NCI-H2196 (cell line): ENCODE data around the gene STYXL2.

Source experiments
- DNase-seq: peaks from one replicate; lab custom pipeline; 2025; ENCODE audit not compliant: unreplicated experiment; lab: John Stamatoyannopoulos, UW

The STYXL2 gene

DNA sequence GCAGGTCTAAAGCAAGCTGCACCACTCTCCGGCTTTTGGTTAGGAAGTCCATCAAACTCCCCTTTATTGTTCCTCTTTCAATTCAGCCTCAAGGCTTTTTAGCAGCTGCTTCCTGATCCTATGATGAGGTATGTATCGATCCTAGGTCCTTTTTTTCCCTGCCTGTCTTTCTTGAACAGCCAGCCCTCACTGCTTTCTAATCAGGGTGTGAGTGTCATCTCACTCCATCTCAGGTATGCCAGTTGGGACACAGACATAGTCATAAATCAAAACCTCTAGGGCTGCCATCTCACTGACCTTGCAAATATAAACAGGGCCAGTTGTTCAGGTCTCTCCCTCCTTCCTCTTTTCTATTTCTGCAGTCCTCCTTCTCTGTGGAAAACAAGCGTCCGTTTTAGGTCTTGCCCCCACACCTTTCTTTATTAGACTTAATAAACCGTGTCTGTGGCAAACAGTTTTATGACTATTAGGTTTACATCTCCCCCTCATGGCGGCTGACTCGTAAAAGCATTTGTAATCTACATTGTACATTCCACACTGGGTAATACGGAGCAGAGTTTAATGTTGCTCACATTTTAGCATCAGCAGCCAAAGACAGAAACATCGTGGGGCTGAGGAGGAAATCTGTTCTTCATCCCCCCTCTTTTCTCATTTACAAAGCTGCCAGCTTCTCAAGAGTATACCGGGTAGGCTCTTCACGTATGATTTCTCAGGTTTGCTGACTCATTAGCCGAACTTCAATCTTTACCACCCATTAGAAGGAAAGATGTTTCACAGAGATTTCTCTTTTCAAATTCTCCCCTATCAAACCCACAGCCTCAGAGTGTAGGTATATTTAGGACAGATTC lies 11.6 kb downstream of the STYXL2 start:
- DNase-seq: no peak

DNA sequence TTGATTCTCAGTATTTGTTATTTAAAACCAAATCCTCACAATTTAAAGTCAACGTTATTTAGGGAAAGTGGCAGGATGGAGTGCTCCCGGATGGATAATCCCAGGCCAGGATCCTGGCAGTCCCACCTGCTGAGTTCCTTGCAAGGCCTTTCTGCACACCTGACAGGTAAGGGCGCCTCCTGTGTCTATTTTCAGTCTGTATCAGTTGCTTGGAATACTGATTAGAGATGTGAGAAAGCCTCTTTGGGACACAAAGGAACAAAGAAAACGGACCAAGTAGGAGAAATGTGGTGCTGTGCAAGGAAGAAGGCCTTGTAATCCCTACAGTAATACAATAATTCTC lies 12.2 kb downstream of the STYXL2 start:
- no peak for DNase-seq

- no peak for DNase-seq
Measured at GRCh38 chr1:167107456-167107855, 13.6 kb downstream of the STYXL2 start.

GRCh38 chr1:167109125-167109524 lies 15.2 kb downstream of the STYXL2 start:
- no peak for DNase-seq

DNA sequence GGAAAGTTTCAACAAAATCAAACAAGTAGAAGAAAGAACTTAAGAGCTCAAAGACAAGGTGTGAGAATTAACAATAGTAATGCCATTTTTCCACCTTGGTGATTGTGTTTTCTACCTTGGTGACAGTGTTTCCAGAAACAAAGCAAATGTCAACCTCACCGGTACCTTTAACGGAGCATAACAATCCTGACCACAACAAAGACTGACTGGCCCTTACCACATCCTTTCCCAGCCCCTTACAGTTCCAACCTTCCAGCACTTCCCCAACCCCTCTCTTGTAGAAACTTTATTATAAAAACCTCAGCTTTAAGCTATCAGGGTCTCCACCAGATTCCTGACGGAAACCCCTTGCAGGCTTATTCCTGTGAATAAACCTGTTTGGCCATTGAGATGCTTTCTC lies 16.7 kb downstream of the STYXL2 start:
- no peak for DNase-seq

DNA sequence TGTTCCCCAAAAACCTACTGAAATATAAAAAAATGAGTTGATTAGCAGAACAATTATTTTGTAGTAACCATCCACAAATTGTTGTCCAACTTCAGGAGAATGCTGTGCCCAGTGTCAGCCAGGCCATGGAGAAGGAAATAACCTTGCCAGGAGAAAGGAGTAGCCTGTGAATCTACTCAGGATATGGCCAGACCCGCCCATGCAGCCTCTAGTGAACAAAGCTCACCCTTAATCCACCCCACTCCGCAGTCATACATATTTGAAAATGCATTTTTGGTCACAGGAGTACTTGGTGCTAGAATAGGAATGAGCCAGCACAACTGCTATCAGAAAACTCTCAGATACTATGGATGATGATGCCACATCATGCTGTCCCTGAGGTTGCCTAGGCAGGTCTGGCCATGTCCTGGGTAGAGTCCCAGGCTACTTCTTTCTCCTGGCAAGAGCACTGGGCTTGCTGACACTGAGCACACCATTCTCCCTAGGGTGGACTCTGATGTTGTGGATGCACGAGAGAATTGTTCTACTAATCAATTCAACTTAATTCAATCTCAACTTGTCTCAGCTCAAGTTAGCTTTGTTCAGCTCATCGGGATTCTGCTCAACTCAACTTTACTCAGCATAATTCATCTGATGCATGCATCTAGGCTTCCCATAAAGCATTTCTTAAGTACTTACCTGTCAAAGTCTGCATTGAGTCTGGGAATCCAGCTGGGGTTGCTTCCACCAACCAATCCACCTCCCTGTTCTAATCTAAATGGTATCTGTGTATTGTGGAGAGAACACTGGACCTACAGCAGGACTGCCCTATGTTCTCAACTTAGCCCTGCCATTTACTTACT lies 18.2 kb downstream of the STYXL2 start:
- DNase-seq: no peak

GRCh38 chr1:167114725-167115124 lies 20.9 kb downstream of the STYXL2 start:
- no peak for DNase-seq

GRCh38 chr1:167115655-167116054 lies 21.8 kb downstream of the STYXL2 start:
- DNase-seq: no peak

- DNase-seq: no peak
Measured at GRCh38 chr1:167116174-167116573, 22.3 kb downstream of the STYXL2 start.

GRCh38 chr1:167117225-167117624 lies 23.4 kb downstream of the STYXL2 start:
- DNase-seq: no peak

- DNase-seq: no peak
Measured at GRCh38 chr1:167118188-167118587, 24.3 kb downstream of the STYXL2 start.

DNA sequence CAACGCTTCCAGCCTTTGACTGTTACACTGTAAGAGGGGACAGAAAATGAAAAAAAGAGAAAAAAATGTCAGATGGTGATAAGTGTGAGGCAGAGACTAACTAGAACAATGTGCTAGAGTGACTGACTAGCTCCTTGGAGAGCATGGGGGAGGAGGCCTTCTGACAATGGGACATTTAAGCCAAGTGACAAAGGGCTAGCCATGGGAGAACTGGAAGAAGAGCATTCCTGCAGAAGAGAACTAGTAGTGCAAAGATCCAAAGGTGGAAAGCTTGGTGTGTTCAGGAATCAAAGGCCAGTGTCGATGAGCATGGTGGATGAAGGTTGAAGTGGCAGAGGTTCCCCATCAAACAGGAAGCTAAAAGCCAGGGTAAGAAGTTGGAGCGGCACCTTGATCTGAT lies 25.8 kb downstream of the STYXL2 start:
- no peak for DNase-seq

GRCh38 chr1:167120899-167121298 lies 27.0 kb downstream of the STYXL2 start:
- DNase-seq: no peak

DNA sequence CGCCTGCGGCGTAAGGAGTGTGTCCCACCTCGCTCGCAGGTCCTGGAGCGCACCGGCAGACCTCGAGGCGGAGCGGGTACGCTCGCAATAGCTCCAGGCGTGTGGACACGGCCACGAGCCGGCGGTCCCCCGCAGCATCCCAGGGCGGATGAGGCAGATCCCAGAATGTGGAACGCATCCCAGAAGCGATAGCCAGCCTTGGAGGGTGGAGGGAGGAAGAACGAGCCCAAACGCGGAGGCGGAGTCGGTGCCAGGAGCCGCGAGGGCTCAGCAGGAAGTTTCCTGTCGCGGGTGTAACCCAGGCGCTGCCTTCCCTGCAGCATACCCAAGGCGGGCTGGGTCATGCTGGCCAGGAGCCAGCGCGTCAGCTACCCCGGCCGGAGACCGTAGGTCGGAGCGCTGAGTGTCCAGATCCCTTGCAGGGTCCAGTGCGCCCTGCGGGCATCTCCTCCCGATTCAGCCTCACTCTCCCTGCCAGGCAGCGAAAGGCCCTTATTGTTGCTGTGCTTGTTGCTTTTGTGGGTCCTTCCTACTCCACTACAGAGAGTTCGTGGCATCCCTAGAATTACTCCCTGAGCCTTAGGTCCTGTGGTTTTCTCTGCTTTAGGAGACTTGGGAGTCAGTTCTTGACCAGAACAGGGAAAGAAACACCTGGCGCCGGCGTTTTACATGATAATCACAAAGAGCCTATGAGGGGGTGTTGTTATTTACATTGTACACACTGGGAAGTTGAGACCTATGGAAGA lies 27.7 kb downstream of the STYXL2 start:
- no peak for DNase-seq

GRCh38 chr1:167122121-167122480 lies 28.2 kb downstream of the STYXL2 start:
- no peak for DNase-seq

DNA sequence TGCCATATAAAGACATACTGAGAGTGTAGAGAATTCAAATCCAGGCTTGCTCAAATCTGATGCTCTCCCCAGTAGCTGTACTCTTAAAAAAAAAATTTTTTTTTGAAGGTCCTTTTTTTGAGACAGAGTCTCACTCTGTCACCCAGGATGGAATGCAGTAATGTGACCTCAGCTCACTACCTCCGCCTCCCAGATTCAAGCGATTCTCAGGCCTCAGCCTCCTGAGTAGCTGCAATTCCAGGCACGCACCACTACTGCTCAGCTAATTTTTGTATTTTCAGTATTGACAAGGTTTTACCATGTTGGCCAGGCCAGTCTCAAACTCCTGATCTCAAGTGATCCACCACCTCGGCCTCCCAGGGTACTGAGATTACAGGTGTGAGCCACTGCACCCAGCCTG lies 28.7 kb downstream of the STYXL2 start:
- no peak for DNase-seq

DNA sequence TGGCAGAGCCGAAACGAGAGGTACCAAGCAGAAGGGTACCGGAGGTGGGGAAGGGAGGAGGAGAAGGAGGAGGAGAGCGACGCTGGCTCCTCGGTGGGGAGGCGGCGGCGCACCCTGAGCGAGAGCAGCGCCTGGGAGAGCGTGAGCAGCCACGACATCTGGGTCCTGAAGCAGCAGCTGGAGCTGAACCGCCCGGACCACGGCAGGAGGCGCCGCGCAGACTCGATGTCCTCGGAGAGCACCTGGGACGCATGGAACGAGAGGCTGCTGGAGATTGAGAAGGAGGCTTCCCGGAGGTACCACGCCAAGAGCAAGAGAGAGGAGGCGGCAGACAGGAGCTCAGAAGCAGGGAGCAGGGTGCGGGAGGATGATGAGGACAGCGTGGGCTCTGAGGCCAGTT lies 32.4 kb downstream of the STYXL2 start:
- DNase-seq: no peak

GRCh38 chr1:167126811-167127210 lies 32.9 kb downstream of the STYXL2 start:
- DNase-seq: no peak

DNA sequence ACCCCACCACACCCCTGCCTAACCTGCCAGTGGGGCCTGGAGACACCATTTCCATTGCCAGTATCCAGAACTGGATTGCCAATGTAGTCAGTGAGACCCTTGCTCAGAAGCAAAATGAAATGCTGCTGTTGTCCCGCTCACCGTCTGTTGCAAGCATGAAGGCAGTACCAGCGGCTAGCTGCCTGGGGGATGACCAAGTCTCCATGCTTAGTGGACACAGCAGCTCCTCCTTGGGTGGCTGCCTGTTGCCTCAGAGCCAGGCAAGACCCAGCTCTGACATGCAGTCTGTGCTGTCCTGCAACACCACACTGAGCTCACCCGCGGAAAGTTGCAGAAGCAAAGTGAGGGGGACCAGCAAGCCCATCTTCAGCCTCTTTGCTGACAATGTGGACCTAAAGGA lies 33.4 kb downstream of the STYXL2 start:
- DNase-seq: no peak

DNA sequence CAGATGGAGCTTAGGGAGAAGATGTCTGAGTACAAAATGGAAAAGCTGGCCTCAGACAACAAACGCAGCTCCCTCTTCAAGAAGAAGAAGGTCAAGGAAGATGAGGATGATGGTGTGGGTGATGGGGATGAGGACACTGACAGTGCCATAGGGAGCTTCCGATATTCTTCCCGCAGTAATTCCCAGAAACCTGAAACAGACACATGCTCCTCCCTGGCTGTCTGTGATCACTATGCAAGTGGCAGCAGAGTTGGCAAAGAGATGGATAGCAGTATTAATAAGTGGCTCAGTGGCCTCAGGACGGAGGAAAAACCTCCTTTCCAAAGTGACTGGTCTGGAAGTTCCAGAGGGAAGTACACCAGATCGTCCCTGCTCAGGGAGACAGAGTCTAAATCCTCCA lies 33.8 kb downstream of the STYXL2 start:
- DNase-seq: no peak

- DNase-seq: no peak
Measured at GRCh38 chr1:167128261-167129227, 34.7 kb downstream of the STYXL2 start.
